Measurements from ENCODE around the gene SUGCT.

The SUGCT gene

GRCh38 chr7:40890088-40890692, 755.4 kb downstream of the SUGCT start:
- DNase-seq (ENCODE audit: low read depth), result no peak
- no peak for TF ChIP-seq CTCF (conservative IDR thresholded peaks at IDR 0.05; ENCODE audit: low read depth, low read length)
- no peak overlapping the region for H3K4me3 ChIP-seq (ENCODE audit: low read length)

GRCh38 chr7:40891232-40891631, 756.4 kb downstream of the SUGCT start:
- H3K4me3 ChIP-seq (ENCODE audit: low read length), result no peak overlapping the region
- no peak for DNase-seq (ENCODE audit: low read depth)
- TF ChIP-seq CTCF (conservative IDR thresholded peaks at IDR 0.05; ENCODE audit: low read depth, low read length), result no peak

GRCh38 chr7:40899151-40899550, 764.3 kb downstream of the SUGCT start:
- TF ChIP-seq CTCF (conservative IDR thresholded peaks at IDR 0.05; ENCODE audit: low read depth, low read length), result no peak
- DNase-seq (ENCODE audit: low read depth), result no peak
- H3K4me3 ChIP-seq (ENCODE audit: low read length), result no peak overlapping the region

GRCh38 chr7:40899636-40900507, 765.1 kb downstream of the SUGCT start:
- no peak for DNase-seq (ENCODE audit: low read depth)
- TF ChIP-seq CTCF (conservative IDR thresholded peaks at IDR 0.05; ENCODE audit: low read depth, low read length), result no peak
- no peak overlapping the region for H3K4me3 ChIP-seq (ENCODE audit: low read length)

GRCh38 chr7:40903872-40904271, 769.1 kb downstream of the SUGCT start:
- TF ChIP-seq CTCF (conservative IDR thresholded peaks at IDR 0.05; ENCODE audit: low read depth, low read length), result no peak
- H3K4me3 ChIP-seq (ENCODE audit: low read length), result no peak overlapping the region
- no peak for DNase-seq (ENCODE audit: low read depth)

GRCh38 chr7:40907286-40907685, 772.5 kb downstream of the SUGCT start:
- no peak for DNase-seq (ENCODE audit: low read depth)
- TF ChIP-seq CTCF (conservative IDR thresholded peaks at IDR 0.05; ENCODE audit: low read depth, low read length), result no peak
- H3K4me3 ChIP-seq (ENCODE audit: low read length), result no peak overlapping the region

All from retinal pigment epithelial cell (primary cell).